GM21825 (cell line): ENCODE results near the gene WDR1.

Experiments used
- ATAC-seq: cut with Tn5 transposase; IDR thresholded peaks from one replicate; pipeline ENCODE4 v1.9.1; 2021; ENCODE audit warnings: mild to moderate bottlenecking, moderate library complexity; ENCODE audit not compliant: unreplicated experiment

The WDR1 gene

GRCh38 chr4:10074076-10074766, 42.4 kb downstream of the WDR1 start:
- no peak for ATAC-seq

GRCh38 chr4:10072420-10073017, 44.1 kb downstream of the WDR1 start:
- no peak for ATAC-seq

- no peak for ATAC-seq
These were observed 47.4 kb downstream of the WDR1 start for GRCh38 chr4:10069075-10069642.

GRCh38 chr4:10066670-10067651, 49.6 kb downstream of the WDR1 start:
- no peak for ATAC-seq

GRCh38 chr4:10066206-10066605, 50.4 kb downstream of the WDR1 start:
- ATAC-seq: no peak

GRCh38 chr4:10063544-10064300, 52.9 kb downstream of the WDR1 start:
- ATAC-seq: no peak

GRCh38 chr4:10061650-10062415, 54.8 kb downstream of the WDR1 start:
- ATAC-seq: no peak

GRCh38 chr4:10058371-10058770, 58.2 kb downstream of the WDR1 start:
- ATAC-seq: no peak

GRCh38 chr4:10057023-10057395, 59.6 kb downstream of the WDR1 start:
- no peak for ATAC-seq

GRCh38 chr4:10056334-10057022, 60.1 kb downstream of the WDR1 start:
- no peak for ATAC-seq

GRCh38 chr4:10055871-10056270, 60.7 kb downstream of the WDR1 start:
- no peak for ATAC-seq

GRCh38 chr4:10054571-10055041, 62.0 kb downstream of the WDR1 start:
- ATAC-seq: no peak

GRCh38 chr4:10053635-10054453, 62.8 kb downstream of the WDR1 start:
- ATAC-seq: no peak

- ATAC-seq: no peak
These were observed 65.0 kb downstream of the WDR1 start for GRCh38 chr4:10051517-10052135.

- ATAC-seq: no peak
These were observed 65.9 kb downstream of the WDR1 start for GRCh38 chr4:10050721-10051120.

- ATAC-seq: no peak
These were observed 66.3 kb downstream of the WDR1 start for GRCh38 chr4:10050261-10050661.

GRCh38 chr4:10048941-10049697, 67.5 kb downstream of the WDR1 start:
- ATAC-seq: no peak
